ENCODE results near the gene AGFG1.
"Not testable (repeated sequence)": the region's sequence is repeated elsewhere in the genome, so short reads cannot be mapped to it uniquely, and the experiment has no call there.

Gene AGFG1

DNA sequence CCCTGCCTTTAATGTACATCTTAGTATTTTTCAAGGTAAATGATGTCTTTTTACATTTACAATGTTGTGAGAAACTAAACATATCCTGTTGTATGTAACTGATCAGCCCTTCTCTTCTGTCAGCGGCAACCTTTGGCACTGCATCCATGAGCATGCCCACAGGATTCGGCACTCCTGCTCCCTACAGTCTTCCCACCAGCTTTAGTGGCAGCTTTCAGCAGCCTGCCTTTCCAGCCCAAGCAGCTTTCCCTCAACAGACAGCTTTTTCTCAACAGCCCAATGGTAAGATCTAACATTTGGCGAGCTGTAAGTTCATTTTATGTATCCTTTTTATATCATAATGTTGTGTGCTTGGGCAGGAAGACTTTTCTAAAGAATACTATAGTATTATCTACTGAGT lies 79.9 kb downstream of the AGFG1 start:
- DNase-seq, result no peak

DNA sequence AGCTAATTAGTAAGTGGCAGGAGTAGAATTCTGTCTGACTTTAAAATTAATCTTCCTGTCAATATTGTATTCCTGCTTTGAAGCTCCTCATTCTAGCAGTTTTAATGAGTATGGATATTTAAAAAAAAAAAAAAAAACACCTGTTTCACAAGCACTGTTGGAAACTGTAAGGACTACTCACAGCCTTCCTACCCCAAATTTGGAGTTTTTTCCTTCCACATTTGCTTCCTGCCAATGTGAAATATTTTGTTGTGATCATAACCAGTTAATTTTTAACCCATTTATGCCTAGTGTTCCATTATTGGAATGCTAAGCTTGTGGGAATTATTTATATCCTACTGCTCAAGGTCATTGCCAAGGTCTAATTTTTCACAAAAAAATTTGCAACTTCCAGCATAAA lies 90.6 kb downstream of the AGFG1 start:
- no peak for DNase-seq

DNA sequence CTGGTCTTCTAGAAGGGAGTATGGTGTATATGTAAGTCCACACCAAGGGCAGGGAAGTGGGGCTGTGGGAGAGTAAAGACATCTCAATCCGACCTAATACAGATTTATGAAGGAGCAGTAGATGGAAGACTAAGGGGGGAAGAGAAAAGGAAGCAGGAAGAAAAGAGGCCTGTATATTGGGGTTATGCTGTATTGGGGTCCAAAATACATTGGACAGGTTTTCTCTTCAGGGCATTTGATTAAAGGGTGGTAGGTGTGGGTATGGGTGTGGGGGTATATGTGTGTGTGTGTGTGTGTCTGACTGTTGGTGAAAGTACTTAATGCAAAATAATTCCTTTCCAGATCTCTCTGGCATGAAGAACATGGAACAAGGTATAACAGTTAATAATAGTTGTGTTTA lies 93.1 kb downstream of the AGFG1 start:
- no peak for DNase-seq

DNA sequence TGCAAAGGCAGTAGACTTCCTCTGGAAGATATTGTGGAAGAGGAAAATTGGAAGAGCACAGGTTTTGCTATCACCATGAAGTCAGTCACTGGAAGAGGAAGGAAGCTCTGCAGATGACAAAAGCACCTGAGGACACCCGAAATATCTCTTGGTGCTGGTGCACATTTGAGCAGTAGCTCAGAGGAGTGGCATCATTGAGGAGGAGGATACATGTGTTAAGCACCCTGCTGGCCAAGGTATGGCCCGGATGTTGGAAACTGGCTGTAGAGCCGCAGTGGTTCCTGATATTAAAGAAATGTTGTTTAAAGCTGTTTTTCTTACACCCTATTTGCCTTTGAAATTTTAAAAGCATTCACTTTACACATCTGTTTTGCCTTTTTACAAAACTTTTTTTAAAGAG lies 94.1 kb downstream of the AGFG1 start:
- DNase-seq, result no peak

DNA sequence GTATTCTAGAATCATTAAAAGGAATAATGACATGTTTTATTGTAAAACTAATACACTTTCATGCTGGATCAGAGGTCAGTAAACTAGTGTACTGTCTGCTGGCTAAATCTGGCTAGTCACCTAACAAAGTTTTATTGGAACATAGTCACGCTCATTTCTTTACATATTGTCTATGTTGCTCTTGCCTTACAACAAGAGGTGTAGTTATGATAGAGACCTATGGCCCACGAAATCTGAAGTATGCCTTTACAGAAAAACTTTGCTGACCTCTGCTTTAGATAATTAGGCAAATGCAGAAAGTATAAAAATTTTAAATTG lies 96.9 kb downstream of the AGFG1 start:
- no peak for DNase-seq

DNA sequence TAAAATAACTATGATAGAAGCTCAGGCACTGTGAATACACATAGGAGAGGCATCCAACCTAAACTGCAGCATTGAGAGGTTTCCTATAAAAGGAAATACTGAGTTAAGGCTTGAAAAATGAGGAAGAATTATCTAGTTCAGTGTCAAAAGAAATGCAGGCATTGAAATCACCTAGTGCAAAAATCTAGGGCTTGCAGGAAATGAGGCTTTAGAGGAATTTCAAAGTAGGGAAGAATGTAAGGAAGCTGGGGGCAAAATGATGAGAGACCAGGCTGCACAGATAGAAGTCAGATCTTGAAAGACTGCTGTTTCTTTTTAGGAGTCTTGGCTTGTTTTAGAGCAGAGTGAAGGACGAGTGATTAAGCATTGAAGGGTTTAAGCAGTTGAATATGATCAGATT lies 98.7 kb downstream of the AGFG1 start:
- no peak for DNase-seq

DNA sequence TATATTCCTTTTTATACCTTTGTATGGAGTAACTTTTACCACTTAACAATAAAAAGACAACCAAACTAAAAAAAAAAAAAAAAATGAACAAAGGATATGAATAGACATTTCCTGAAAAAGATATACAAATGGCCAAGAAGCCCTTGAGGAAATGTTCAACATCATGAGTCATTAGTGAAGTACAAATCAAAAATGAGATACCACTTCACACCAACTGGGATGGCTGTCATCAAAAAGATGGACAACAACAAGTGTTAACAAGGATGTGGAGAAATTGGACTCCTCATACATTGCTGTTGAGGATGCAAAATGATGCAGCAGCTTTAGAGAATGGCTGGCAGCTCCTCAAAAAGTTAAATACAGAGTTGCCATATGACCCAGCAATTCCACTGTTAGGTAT lies 104.2 kb downstream of the AGFG1 start:
- no peak for DNase-seq

DNA sequence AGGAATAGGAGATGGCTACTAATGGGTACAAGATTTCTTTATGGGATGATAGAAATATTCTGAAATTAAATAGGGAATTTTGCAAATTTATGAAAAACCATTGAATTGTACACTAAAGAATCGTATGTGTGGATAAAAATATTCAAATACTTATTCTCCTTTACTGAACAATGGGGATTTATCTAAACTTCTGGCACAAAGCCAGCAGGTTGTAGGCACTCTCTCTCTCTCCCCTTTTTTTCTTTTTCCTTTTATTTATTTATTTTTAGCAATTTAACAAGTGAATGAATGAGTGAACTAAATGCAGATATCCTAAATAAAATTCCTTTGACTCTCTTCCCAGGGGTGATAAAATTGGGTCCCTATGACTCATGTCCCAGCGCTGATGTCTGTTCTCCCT lies 104.9 kb downstream of the AGFG1 start:
- DNase-seq, result no peak

DNA sequence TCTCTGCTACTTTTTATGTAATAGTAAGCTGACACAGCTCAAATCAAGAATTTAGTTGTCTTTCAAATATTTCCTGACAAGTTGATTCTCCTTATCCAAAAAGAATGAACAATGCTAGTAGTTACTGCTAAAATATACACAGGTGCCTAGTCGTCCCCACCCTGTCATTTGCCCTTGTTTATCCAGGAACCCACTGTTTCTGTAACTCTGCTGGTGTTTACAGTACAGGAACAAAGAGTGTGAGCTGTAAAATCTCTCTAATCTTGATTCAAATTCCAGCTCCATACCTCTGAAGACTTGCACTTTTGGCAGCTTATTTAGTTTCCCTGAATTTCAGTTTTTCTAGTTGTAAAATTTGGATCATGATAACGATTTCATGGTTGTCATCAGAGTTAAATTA lies 105.6 kb downstream of the AGFG1 start:
- no peak for DNase-seq

DNA sequence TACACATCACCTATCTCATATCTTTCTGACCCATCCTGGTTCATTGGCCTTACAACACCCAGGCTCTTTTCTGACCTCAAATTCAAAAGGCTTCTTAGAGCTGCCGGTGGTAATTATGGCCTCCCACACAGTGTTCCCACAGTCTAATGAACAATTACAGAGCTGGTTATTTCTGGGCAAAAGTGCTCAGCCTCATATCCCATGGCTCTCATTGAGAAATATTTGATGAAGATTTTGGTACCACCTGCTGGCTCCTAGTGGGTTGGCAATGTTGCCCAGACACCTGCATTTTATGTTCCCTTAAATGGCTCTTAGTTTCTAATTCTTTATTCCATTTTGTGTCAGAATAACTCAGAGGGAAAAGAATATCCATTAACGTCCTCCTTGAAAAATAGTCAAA lies 106.7 kb downstream of the AGFG1 start:
- DNase-seq, result no peak

DNA sequence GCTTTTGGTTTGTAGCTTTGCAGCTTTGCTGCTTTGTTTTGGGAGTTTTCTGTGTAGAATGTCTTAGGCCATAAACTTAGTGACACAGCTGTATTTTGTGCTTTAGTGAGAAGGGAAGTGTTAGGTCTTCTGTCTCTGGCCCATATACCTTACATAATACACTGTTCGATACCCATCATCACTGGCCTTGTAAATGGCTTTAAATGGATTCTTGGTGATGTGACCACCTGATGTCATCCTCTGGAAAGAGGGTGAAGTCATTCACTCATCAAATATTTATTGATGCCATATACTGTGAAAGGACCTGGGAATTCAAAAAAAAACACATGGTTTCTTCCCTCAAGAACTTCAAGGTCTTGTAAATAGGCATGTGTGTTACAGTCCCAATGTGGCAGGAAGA lies 107.8 kb downstream of the AGFG1 start:
- no peak for DNase-seq

DNA sequence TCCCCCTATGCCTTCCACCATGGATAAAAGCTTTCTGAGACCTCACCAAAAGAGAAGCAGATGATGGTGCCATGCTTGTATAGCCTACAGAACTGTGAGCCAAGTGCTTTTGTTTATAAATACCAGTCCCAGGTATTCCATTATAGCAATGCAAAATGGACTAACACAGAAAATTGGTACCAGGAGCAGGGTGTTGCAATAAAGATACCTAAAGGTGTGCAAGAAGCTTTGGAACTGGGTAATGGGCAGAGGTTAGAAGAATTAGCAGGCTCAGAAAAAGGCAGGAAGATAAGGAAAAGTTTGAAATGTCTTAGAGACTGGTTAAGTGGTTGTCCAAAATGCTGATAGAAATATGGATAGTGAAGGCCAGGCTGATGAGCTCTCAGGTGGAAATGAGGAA lies 110.4 kb downstream of the AGFG1 start:
- DNase-seq, result no peak

DNA sequence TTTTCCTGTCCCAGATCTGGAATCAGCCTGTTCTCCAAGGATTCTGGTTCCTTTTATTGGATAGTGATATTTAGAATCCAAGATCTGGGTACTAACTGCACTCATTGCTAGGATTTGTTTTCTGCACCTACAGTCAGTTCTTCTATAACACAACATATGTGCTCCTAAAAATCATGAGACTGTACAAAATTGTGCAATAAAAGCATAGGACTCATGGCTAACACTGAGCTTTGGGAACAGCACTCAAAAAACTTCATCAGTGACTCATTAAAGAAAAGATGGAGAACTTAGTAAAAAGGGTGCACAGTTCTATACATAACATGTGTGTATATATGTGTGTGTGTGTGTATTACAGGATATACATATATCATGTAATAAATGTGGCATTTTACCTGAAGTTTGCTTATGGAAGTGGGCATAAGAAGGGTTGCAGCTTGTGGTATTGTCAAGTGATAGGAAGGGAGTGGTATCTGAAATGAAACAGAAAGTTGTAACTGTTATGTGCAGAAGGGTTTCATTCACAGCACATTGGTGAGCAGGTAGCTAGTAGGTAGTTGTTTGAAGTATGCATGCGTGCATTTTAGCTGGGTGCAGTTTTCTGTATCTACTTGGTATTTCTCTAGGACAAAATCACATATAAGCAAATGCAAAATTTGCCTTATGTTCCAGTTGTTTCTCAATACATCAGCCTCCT lies 120.9 kb downstream of the AGFG1 start:
- DNase-seq, result no peak

DNA sequence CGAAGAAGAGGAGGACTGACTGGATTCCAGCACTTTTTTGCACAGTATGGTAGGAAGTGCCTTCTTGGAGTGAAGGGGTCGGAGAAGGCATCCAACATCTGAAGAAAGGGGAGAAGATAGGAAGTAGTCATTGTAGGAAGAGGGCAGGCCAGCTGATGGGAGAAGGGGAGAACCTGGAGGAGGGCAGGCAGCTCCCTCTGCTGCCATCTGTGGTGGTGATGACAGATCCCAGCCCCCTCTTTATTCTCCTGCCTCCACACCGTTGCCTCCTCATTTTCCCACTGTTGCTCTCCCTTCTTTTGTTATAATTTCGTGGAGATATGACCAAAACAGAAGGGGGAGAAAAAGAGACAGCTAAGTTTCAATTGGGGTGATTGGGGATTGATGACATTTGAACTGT lies 123.8 kb downstream of the AGFG1 start:
- DNase-seq, result no peak

DNA sequence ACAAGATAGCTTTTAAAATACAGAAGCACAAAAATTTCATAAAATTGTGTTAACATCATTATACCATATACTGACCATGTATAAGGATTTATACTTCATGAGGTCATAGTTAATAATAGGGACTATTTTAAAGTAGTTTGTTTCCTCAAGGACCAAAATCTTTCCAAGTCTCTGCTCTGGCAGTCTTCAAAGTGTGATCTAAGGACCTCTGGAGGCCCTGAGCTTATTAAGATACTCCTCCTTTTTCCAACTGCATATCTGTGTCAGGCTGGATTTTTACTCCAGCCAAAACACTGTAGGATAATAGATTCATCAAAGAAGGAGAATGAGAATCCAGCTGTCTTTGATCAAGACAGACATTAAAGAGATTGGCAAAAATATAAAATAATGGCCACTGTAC lies 125.1 kb downstream of the AGFG1 start:
- no peak for DNase-seq

DNA sequence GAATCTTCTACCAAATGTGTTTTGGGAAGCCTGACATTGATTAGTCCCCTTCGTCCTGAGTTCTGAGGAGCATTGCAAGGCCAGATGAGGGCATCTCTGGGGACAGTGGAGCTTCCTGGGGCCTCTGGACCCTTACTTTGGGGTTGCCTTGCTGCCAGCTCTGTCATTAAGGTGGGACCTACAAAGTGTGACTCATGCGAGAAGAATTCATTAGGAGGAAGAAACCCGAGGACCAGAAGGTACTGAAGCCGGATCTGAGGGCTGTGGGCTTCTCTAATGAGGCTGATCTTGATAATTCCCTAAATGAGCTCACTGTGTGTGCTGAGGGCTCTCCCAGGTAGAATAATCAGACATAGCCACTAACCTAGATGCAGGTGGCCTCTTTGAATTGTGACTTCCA lies 126.0 kb downstream of the AGFG1 start:
- DNase-seq, result no peak

DNA sequence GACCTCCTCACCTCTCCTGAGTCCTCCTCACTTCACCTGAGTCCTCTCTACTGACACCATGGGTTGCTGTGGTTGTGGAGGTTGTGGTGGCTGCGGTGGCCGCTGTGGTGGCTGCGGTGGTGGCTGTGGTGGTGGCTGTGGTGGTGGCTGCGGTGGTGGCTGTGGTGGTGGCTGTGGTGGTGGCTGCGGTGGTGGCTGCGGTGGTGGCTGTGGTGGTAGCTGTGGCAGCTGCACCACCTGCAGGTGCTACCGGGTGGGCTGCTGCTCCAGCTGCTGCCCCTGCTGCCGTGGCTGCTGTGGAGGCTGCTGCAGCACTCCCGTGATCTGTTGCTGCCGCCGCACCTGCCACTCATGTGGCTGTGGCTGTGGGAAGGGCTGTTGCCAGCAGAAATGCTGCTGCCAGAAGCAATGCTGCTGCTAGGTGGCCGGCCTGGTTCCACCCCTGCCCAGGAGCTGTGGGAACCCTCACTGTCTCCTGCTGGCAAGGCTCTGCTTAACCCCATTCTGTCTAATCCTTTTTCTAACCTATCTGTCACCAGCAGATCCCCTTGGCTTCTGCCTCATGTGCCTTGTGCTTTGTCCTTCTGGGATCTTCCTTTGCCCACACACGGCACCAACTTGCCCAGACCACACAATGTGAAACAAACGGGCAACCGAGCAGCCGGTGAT lies 127.0 kb downstream of the AGFG1 start, which contains the start of gene SCYGR2:
TSS of gene SCYGR2 (plus strand) at position 59 of the 669 bp plus-strand sequence. CDS start at position 59, 0 bp downstream.
- not testable (repeated sequence) for DNase-seq

DNA sequence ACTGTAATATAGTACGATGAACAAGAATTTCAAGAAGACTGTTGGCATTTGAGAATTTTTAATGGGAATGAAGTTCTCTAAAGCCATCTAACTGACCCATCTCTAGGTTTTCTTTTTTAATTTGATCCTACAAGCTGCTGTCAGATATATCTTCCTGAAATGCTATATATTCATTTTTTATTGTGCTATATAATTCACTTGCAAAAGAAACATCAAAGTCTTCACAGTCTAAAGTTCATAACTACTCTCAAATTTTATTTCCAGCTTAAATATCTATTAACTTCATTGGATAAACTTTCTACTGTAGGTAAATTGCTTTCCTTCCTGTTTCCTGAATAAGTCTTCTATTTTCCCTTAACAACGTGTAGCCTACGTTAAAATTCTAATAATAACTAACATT lies 130.4 kb downstream of the AGFG1 start:
- no peak for DNase-seq

DNA sequence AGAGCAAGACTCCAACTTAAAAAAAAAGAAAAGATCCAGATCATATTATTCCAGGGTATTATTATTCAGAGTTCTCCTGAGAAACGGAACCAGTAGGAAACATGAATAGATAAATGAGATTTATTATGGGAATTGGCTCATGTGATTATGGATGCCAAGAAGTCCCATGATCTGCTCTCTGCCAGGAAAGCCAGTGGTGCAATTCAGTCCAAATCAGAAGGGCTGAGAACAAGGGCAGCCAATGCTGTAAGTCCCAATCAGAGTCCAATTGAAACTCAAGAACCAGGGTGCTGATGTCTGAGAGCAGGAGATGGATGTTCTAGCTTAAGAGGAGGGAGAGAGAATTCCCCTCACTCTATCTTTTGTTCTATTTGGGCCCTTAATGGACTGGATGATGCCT lies 134.5 kb downstream of the AGFG1 start:
- DNase-seq, result no peak

DNA sequence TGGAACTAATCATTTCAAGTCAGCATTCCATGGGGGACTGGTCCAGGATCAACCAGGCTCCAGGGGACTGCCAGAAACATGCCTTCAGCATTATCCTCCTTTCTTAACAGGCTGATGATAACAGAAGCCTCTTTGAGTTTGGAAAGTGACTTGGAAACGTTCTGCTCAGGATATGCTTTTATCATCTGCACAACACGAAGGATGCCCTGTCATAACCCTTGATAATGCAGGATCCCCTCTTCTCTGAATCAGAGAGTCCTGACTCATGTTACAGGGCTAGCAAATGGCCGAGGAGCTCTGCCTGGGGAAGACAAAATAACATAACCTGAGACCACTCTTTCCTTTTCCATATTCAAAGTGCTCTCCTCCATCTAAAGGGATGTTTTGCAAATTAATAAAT lies 136.0 kb downstream of the AGFG1 start:
- DNase-seq, result no peak

DNA sequence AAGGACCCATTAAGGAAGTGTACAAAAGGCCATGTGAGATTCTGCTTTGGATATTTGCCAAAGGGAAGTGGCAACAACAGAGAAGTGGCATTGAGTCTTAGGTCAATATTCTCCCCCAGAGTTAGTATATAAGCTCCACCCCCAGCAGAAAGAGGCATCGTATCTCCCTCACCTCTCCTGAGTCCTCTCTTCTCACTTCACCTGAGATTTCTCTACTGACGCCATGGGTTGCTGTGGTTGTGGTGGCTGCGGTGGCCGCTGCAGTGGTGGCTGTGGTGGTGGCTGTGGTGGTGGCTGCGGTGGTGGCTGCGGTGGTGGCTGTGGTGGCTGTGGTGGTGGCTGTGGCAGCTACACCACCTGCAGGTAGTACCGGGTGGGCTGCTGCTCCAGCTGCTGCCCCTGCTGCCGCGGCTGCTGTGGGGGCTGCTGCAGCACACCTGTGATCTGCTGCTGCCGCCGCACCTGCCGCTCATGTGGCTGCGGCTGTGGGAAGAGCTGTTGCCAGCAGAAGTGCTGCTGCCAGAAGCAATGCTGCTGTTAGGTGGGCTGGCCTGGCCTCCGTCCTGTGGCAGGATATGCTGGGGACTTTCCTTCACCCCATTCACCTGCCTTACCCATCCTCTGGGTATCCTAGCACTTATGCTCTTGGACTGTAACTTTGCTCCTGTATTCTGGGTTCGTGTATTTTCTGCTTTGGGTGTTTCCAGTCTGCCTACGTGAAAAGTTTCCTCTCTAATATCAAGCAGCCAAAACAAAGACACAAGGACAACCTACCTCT lies 136.8 kb downstream of the AGFG1 start:
- DNase-seq, result no peak

DNA sequence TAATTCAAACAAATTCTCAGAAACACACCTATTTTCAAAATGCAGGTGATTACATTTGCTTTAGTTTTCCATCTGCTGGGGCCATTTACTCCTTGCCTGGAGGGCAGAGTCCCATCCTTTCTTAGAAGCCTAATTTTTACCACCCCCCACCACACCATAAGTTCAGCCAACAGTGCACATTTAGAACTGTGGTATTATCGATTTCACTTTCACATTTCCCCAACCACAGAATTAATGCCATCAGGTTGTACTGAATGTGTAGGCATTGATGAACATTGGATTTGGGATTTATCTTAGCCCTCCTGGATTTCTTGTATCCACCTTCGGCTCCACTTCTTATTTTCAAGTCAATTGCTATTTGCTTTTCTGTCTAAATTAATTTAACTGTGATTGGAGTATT lies 138.2 kb downstream of the AGFG1 start:
- no peak for DNase-seq
